Liver (tissue), 3 donors: ENCODE data around the gene ARHGEF28.

Experiments
- CTCF ChIP-seq: fragments of 150-350 bp; IDR thresholded peaks from 2 replicates; pipeline ENCODE4 v1.5.1; 2017; ENCODE audit warnings: improper control_type of control experiment, low read depth, low read length; ENCODE audit not compliant: missing input control
- EGR1 ChIP-seq, 2 donors: IDR thresholded peaks; 2 replicates each; pipeline ENCODE4 v1.6.1; 2016 to 2018; ENCODE audit warnings: antibody characterized with exemption in 2 of 2, low read depth in 2 of 2
- FOXA1 ChIP-seq: IDR thresholded peaks from 2 replicates; pipeline ENCODE4 v1.6.1; 2016; ENCODE audit warnings: antibody characterized with exemption
- GABPA ChIP-seq, 2 donors: IDR thresholded peaks in 1 of 2; conservative IDR thresholded peaks in 1 of 2; 2 replicates each; pipeline ENCODE4 v1.6.1; 2016; ENCODE audit warnings: antibody characterized with exemption in 2 of 2, mild to moderate bottlenecking in 1 of 2, moderate library complexity in 1 of 2
- HNF4A ChIP-seq, 2 donors: conservative IDR thresholded peaks; 2 replicates each; pipeline ENCODE4 v1.6.1; 2016; ENCODE audit warnings: antibody characterized with exemption in 2 of 2, mild to moderate bottlenecking in 2 of 2
- HNF4G ChIP-seq: IDR thresholded peaks from 2 replicates; pipeline ENCODE4 v1.6.1; 2016; ENCODE audit warnings: antibody characterized with exemption
- JUND ChIP-seq, 2 donors: IDR thresholded peaks; 2 replicates each; pipeline ENCODE4 v1.6.1; 2016; ENCODE audit warnings: antibody characterized with exemption in 2 of 2
- NR2F2 ChIP-seq: IDR thresholded peaks from 2 replicates; pipeline ENCODE4 v1.6.1; 2016; ENCODE audit warnings: antibody characterized with exemption
- REST ChIP-seq: IDR thresholded peaks from 2 replicates; pipeline ENCODE4 v1.6.1; 2016; ENCODE audit warnings: antibody characterized with exemption, mild to moderate bottlenecking
- TAF1 ChIP-seq: conservative IDR thresholded peaks from 2 replicates; pipeline ENCODE4 v1.6.1; 2016; ENCODE audit warnings: antibody characterized with exemption, mild to moderate bottlenecking
- ZBTB33 ChIP-seq: IDR thresholded peaks from 2 replicates; pipeline ENCODE4 v1.6.1; 2016; ENCODE audit warnings: antibody characterized with exemption
- TF ChIP-seq, protein P1 (sequence below): IDR thresholded peaks from 2 replicates; pipeline ENCODE4 v1.6.1; 2016; ENCODE audit warnings: antibody characterized with exemption
- donor health status: healthy.
- donor health status: healthy.

DNA sequence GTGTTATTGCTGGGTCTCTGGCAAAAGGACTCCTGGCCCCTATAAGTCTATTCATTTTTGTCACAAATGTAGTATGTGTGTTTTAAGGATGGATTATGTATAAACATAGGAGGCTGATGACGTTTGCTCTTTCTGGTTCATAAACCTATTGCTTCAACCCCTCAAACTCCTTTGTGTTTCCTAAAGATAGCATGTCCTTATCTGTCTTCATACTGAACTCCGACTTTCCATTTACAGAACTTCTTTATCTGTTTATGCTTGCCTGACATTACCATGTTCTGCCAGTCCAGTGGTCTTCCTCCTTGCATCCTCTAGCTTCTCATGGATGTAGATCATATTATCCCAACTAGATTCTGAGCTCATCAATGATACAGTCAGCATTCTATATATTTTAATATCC is 46.1 kb downstream of the ARHGEF28 start:
- TF ChIP-seq CTCF: no peak
- TF ChIP-seq REST: no peak
- no peak for TF ChIP-seq HNF4A (conservative IDR thresholded peaks at IDR 0.05)
- no peak for TF ChIP-seq GABPA (IDR thresholded peaks at IDR 0.05 in 1 of 2, conservative IDR thresholded peaks at IDR 0.05 in 1 of 2)
- TF ChIP-seq JUND (IDR thresholded peaks at IDR 0.05): no peak
- TF ChIP-seq TAF1: no peak
- TF ChIP-seq ZBTB33: no peak
- TF ChIP-seq FOXA1: no peak
- no peak for TF ChIP-seq HNF4G
- TF ChIP-seq EGR1 (IDR thresholded peaks at IDR 0.05; ENCODE audit: low read depth in 2 of 2): no peak
- no peak for TF ChIP-seq NR2F2
- TF ChIP-seq, protein P1, sequence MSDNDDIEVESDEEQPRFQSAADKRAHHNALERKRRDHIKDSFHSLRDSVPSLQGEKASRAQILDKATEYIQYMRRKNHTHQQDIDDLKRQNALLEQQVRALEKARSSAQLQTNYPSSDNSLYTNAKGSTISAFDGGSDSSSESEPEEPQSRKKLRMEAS: no peak
